ENCODE measurements around the gene DHRS9. TPM values are rescaled to one million over a fixed set of nuclear protein-coding genes. Genes with fewer than 3 reads are reported as not detected.
A peak's percentile ranks its signal among the peaks of the same experiment; 100 is the strongest.

The DHRS9 gene
- total RNA-seq, 1 donor from 2014 or later, result 1.2 TPM

- TF ChIP-seq CTCF (IDR thresholded peaks at IDR 0.05), result no peak
- ChIA-PET POLR2A (no interaction called here), CTCF (interaction anchor here (0.7 to 3.4 kb wide), 6 partner anchors 8 to 176 kb away, joined by 3 to 20 read pairs (median 4); no protein-coding TSS in a partner anchor)
- no peaks in the 10 kb centered on the region for H3K9me3 Mint-ChIP-seq
- peaks cover 3% of the 10 kb centered on the region for H3K4me1 Mint-ChIP-seq
- no peaks in the 10 kb centered on the region for H3K27me3 Mint-ChIP-seq
- intact Hi-C loops (cut with micrococcal nuclease), result no loop called here
- no peak overlapping the region for H3K27ac Mint-ChIP-seq
- ATAC-seq (ENCODE audit: low read depth) (no peak), DNase-seq (no peak)
- no peaks in the 10 kb centered on the region for H3K36me3 Mint-ChIP-seq (ENCODE audit: low read depth)
- no peak overlapping the region for H3K4me3 Mint-ChIP-seq
Observed at GRCh38 chr2:169139993-169140767, 70.8 kb downstream of the DHRS9 start.

GRCh38 chr2:169141713-169142352 is 72.5 kb downstream of the DHRS9 start:
- DNase-seq (no peak), ATAC-seq (ENCODE audit: low read depth) (peak; percentile 47)
- Mint-ChIP-seq H3K36me3 (ENCODE audit: low read depth) (no peaks in the 10 kb centered on the region), H3K9me3 (no peaks in the 10 kb centered on the region), H3K4me1 (peaks cover 3% of the 10 kb centered on the region), H3K27ac (no peak overlapping the region), H3K27me3 (no peaks in the 10 kb centered on the region), H3K4me3 (no peak overlapping the region)
- intact Hi-C loops (cut with micrococcal nuclease), result loop anchor here (1.0 kb wide), 2 partner anchors 32 to 181 kb away; no protein-coding TSS in a partner anchor
- ChIA-PET CTCF (interaction anchor here (0.8 to 1.9 kb wide), 9 partner anchors 8 to 181 kb away, joined by 3 to 25 read pairs (median 8); no protein-coding TSS in a partner anchor), POLR2A (no interaction called here)
- peak; percentile 54 for TF ChIP-seq CTCF (IDR thresholded peaks at IDR 0.05)

- Mint-ChIP-seq H3K9me3 (no peaks in the 10 kb centered on the region), H3K27me3 (no peaks in the 10 kb centered on the region), H3K4me1 (peaks cover 3% of the 10 kb centered on the region), H3K4me3 (no peak overlapping the region), H3K27ac (no peak overlapping the region), H3K36me3 (ENCODE audit: low read depth) (no peaks in the 10 kb centered on the region)
- TF ChIP-seq CTCF (IDR thresholded peaks at IDR 0.05), result no peak
- no peak for ATAC-seq (ENCODE audit: low read depth)
- intact Hi-C loops (cut with micrococcal nuclease), result no loop called here
- no peak for DNase-seq
- POLR2A ChIA-PET, result no interaction called here
- CTCF ChIA-PET, result interaction anchor here (1.1 kb wide), 1 partner anchor 12 kb away, joined by 5 read pairs; no protein-coding TSS in a partner anchor
Observed at GRCh38 chr2:169143998-169144397, 74.6 kb downstream of the DHRS9 start.

Other genes starting within 250 kb of the DHRS9 start
- 0.18 and 0.95 TPM in 2 replicates for gene SPC25, start 179.1 kb upstream of the DHRS9 start, total RNA-seq
- not detected in 2 replicates for gene G6PC2, start 168.3 kb upstream of the DHRS9 start, total RNA-seq
- 0.05 TPM in 1 of 2 replicates, not detected in the other for gene ABCB11, start 38.2 kb upstream of the DHRS9 start, total RNA-seq

All from activated B cell treated with CpG ODN at 0.5 μM for 24 hours (primary cell).